Vagina (tissue), 2 donors: Measurements from ENCODE around the gene APP.
A peak's percentile ranks its signal among the peaks of the same experiment; 100 is the strongest.

Experiments
- POLR2A ChIP-seq, 2 donors: fragments of 450-650 bp; IDR thresholded peaks; one replicate each; pipeline ENCODE4 v1.6.1; 2017; ENCODE audit warnings: antibody characterized with exemption in 2 of 2, mild to moderate bottlenecking in 2 of 2, moderate library complexity in 2 of 2
- POLR2AphosphoS5 ChIP-seq, 2 donors: sonication (generic); formaldehyde crosslinking; IDR thresholded peaks; one replicate each; pipeline ENCODE4 v1.9.0; 2017; ENCODE audit warnings: antibody characterized with exemption in 2 of 2, mild to moderate bottlenecking in 2 of 2, low read depth in 1 of 2; ENCODE audit not compliant: insufficient read depth in 1 of 2
- TF ChIP-seq, protein P1 (sequence below), 3 experiments: fragments of 450-650 bp in 2 of 3; fragments of 200-600 bp in 1 of 3; sonication (generic) in 1 of 3; IDR thresholded peaks; one replicate each; pipeline ENCODE4 v1.5.1; 2017 to 2019; ENCODE audit warnings: antibody characterized with exemption in 3 of 3, mild to moderate bottlenecking in 2 of 3, moderate library complexity in 2 of 3

DNA sequence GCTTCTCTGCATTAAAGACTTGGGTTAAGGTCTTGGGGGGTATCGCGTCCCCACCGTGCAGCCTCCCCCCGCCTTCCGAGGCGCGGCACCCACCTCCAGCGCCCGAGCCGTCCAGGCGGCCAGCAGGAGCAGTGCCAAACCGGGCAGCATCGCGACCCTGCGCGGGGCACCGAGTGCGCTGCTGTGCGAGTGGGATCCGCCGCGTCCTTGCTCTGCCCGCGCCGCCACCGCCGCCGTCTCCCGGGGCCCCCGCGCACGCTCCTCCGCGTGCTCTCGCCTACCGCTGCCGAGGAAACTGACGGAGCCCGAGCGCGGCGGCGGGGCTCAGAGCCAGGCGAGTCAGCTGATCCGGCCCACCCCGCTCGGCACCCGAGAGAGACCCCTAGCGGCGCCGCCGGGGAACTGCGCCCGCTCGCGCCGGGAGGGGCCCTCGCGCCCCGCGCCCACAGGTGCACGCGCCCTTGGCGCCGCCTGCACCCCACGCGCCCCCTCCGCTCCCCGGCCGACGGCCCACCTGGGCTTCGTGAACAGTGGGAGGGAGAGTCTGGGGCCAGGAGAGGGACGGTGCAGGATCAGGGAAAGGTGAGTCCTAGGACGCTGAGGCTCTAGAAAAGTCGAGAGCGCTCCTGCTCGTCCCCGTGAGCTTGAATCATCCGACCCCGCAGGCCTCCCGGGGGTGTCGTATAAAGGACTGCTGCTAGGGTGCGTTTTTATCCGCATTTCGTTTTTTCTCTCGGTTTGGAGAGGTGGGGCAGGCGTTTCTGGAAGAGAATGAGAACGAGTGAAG, at the start of gene APP:
- TF ChIP-seq, protein P1, sequence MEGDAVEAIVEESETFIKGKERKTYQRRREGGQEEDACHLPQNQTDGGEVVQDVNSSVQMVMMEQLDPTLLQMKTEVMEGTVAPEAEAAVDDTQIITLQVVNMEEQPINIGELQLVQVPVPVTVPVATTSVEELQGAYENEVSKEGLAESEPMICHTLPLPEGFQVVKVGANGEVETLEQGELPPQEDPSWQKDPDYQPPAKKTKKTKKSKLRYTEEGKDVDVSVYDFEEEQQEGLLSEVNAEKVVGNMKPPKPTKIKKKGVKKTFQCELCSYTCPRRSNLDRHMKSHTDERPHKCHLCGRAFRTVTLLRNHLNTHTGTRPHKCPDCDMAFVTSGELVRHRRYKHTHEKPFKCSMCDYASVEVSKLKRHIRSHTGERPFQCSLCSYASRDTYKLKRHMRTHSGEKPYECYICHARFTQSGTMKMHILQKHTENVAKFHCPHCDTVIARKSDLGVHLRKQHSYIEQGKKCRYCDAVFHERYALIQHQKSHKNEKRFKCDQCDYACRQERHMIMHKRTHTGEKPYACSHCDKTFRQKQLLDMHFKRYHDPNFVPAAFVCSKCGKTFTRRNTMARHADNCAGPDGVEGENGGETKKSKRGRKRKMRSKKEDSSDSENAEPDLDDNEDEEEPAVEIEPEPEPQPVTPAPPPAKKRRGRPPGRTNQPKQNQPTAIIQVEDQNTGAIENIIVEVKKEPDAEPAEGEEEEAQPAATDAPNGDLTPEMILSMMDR (IDR thresholded peaks at IDR 0.05): peak; percentile 83 to 98 (median 87)
- peak in 1 of 2 donors; percentile 90 for TF ChIP-seq POLR2A (IDR thresholded peaks at IDR 0.05)
- no peak for TF ChIP-seq POLR2AphosphoS5 (IDR thresholded peaks at IDR 0.05; ENCODE audit: insufficient read depth in 1 of 2, low read depth in 1 of 2)
